GM18907 (cell line): ENCODE data around the gene SLC9A9.
"Not testable (repeated sequence)": the region's sequence is repeated elsewhere in the genome, so short reads cannot be mapped to it uniquely, and the experiment has no call there.

Experiments used
- ATAC-seq: cut with Tn5 transposase; IDR thresholded peaks from one replicate; pipeline ENCODE4 v1.9.1; 2021; ENCODE audit warnings: mild to moderate bottlenecking, moderate library complexity; ENCODE audit not compliant: unreplicated experiment

Gene SLC9A9

GRCh38 chr3:143307613-143308183 lies 540.6 kb downstream of the SLC9A9 start:
- ATAC-seq: no peak

- ATAC-seq: no peak
These were observed 541.9 kb downstream of the SLC9A9 start for GRCh38 chr3:143306407-143306806.

GRCh38 chr3:143302638-143303171 lies 545.6 kb downstream of the SLC9A9 start:
- no peak for ATAC-seq

GRCh38 chr3:143301031-143301901 lies 547.0 kb downstream of the SLC9A9 start:
- no peak for ATAC-seq

- ATAC-seq: no peak
These were observed 549.3 kb downstream of the SLC9A9 start for GRCh38 chr3:143298886-143299535.

- ATAC-seq: no peak
These were observed 549.9 kb downstream of the SLC9A9 start for GRCh38 chr3:143298380-143298779.

- no peak for ATAC-seq
These were observed 552.8 kb downstream of the SLC9A9 start for GRCh38 chr3:143295201-143296080.

GRCh38 chr3:143294188-143294587 lies 554.1 kb downstream of the SLC9A9 start:
- no peak for ATAC-seq

- no peak for ATAC-seq
These were observed 556.3 kb downstream of the SLC9A9 start for GRCh38 chr3:143291836-143292447.

- no peak for ATAC-seq
These were observed 559.3 kb downstream of the SLC9A9 start for GRCh38 chr3:143288944-143289343.

GRCh38 chr3:143287403-143287802 lies 560.9 kb downstream of the SLC9A9 start:
- ATAC-seq: no peak

GRCh38 chr3:143286392-143287010 lies 561.8 kb downstream of the SLC9A9 start:
- ATAC-seq: no peak

- ATAC-seq: no peak
These were observed 564.7 kb downstream of the SLC9A9 start for GRCh38 chr3:143283432-143284128.

- ATAC-seq: no peak
These were observed 567.3 kb downstream of the SLC9A9 start for GRCh38 chr3:143280984-143281383.

GRCh38 chr3:143279567-143279966 lies 568.7 kb downstream of the SLC9A9 start:
- not testable (repeated sequence) for ATAC-seq

GRCh38 chr3:143278721-143279120 lies 569.5 kb downstream of the SLC9A9 start:
- ATAC-seq: no peak

- no peak for ATAC-seq
These were observed 570.7 kb downstream of the SLC9A9 start for GRCh38 chr3:143277531-143277930.

GRCh38 chr3:143276592-143276991 lies 571.7 kb downstream of the SLC9A9 start:
- ATAC-seq: peak; percentile 76
